Activated T-cell treated with anti-CD3 and anti-CD28 coated beads, Interleukin-2, amount 50 U/mL, for 24 hours (primary cell): Measurements from ENCODE around the gene STARD3.

Experiments used
- DNase-seq: peaks from one replicate; pipeline ENCODE4 v3.0.0-alpha.2; 2020
- H3K27ac Mint-ChIP-seq: 2 replicates; pipeline ENCODE4 v1.8.0; 2020; ENCODE audit warnings: mild to moderate bottlenecking, mixed read lengths
- H3K27me3 Mint-ChIP-seq: 2 replicates; pipeline ENCODE4 v1.8.0; 2020; ENCODE audit warnings: mixed read lengths
- H3K36me3 Mint-ChIP-seq: 2 replicates; pipeline ENCODE4 v1.8.0; 2020; ENCODE audit warnings: low read depth, mixed read lengths
- H3K4me1 Mint-ChIP-seq: 2 replicates; pipeline ENCODE4 v1.8.0; 2020; ENCODE audit warnings: low read depth, mixed read lengths
- H3K4me3 Mint-ChIP-seq: 2 replicates; pipeline ENCODE4 v1.8.0; 2020; ENCODE audit warnings: mild to moderate bottlenecking, moderate library complexity, mixed read lengths
- H3K9me3 Mint-ChIP-seq: 2 replicates; pipeline ENCODE4 v1.8.0; 2020; ENCODE audit warnings: mixed read lengths

The STARD3 gene

GRCh38 chr17:39622380-39623006 is 14.5 kb upstream of the STARD3 start:
- Mint-ChIP-seq H3K27ac (peak overlapping the region; percentile 98), H3K4me3 (peak overlapping the region; percentile 78), H3K36me3 (no peaks in the 10 kb centered on the region), H3K4me1 (peaks cover 38% of the 10 kb centered on the region), H3K27me3 (peaks cover 28% of the 10 kb centered on the region), H3K9me3 (no peaks in the 10 kb centered on the region)
- peak; percentile 65 for DNase-seq

GRCh38 chr17:39623356-39623950 is 13.5 kb upstream of the STARD3 start:
- peaks cover 33% of the 10 kb centered on the region for H3K4me1 Mint-ChIP-seq
- peaks cover 37% of the 10 kb centered on the region for H3K27me3 Mint-ChIP-seq
- peak; percentile 93 for DNase-seq
- no peaks in the 10 kb centered on the region for H3K36me3 Mint-ChIP-seq
- H3K27ac Mint-ChIP-seq: peak overlapping the region; percentile 47
- H3K9me3 Mint-ChIP-seq: no peaks in the 10 kb centered on the region
- H3K4me3 Mint-ChIP-seq: peak overlapping the region; percentile 36

- no peaks in the 10 kb centered on the region for H3K36me3 Mint-ChIP-seq
- H3K4me3 Mint-ChIP-seq: no peak overlapping the region
- H3K4me1 Mint-ChIP-seq: peaks cover 30% of the 10 kb centered on the region
- H3K9me3 Mint-ChIP-seq: no peaks in the 10 kb centered on the region
- H3K27ac Mint-ChIP-seq: no peak overlapping the region
- no peak for DNase-seq
- H3K27me3 Mint-ChIP-seq: peaks cover 41% of the 10 kb centered on the region
These were observed 12.6 kb upstream of the STARD3 start for GRCh38 chr17:39624313-39624712.

GRCh38 chr17:39625198-39625785 is 11.7 kb upstream of the STARD3 start:
- DNase-seq: no peak
- no peaks in the 10 kb centered on the region for H3K36me3 Mint-ChIP-seq
- H3K27ac Mint-ChIP-seq: no peak overlapping the region
- H3K9me3 Mint-ChIP-seq: no peaks in the 10 kb centered on the region
- no peak overlapping the region for H3K4me3 Mint-ChIP-seq
- H3K27me3 Mint-ChIP-seq: peaks cover 42% of the 10 kb centered on the region
- H3K4me1 Mint-ChIP-seq: peaks cover 30% of the 10 kb centered on the region

GRCh38 chr17:39626171-39627046 is 10.5 kb upstream of the STARD3 start, which contains the start of gene PPP1R1B:
Gene PPP1R1B, plus strand, starts transcription at chr17:39626952. Its CDS starts 441 bp downstream, at chr17:39627393.
- Mint-ChIP-seq H3K9me3 (no peaks in the 10 kb centered on the region), H3K27ac (no peak within 1 kb of the TSS), H3K36me3 (no peaks in the 10 kb centered on the region), H3K4me3 (peak within 1 kb of the TSS; percentile 60), H3K4me1 (peaks cover 33% of the 10 kb centered on the region), H3K27me3 (peaks cover 44% of the 10 kb centered on the region)
- no peak for DNase-seq

GRCh38 chr17:39627047-39627711 is 9.8 kb upstream of the STARD3 start:
- Mint-ChIP-seq H3K27me3 (peaks cover 47% of the 10 kb centered on the region), H3K4me3 (peak overlapping the region; percentile 60), H3K27ac (no peak overlapping the region), H3K36me3 (no peaks in the 10 kb centered on the region), H3K9me3 (no peaks in the 10 kb centered on the region), H3K4me1 (peaks cover 28% of the 10 kb centered on the region)
- no peak for DNase-seq

- Mint-ChIP-seq H3K27ac (no peak overlapping the region), H3K9me3 (no peaks in the 10 kb centered on the region), H3K36me3 (no peaks in the 10 kb centered on the region), H3K4me1 (peaks cover 21% of the 10 kb centered on the region), H3K4me3 (no peak overlapping the region), H3K27me3 (peaks cover 47% of the 10 kb centered on the region)
- no peak for DNase-seq
These were observed 9.0 kb upstream of the STARD3 start for GRCh38 chr17:39627712-39628516.

- H3K27me3 Mint-ChIP-seq: peaks cover 47% of the 10 kb centered on the region
- H3K9me3 Mint-ChIP-seq: no peaks in the 10 kb centered on the region
- H3K4me1 Mint-ChIP-seq: peaks cover 12% of the 10 kb centered on the region
- DNase-seq: no peak
- H3K27ac Mint-ChIP-seq: no peak overlapping the region
- no peaks in the 10 kb centered on the region for H3K36me3 Mint-ChIP-seq
- H3K4me3 Mint-ChIP-seq: no peak overlapping the region
These were observed 8.1 kb upstream of the STARD3 start for GRCh38 chr17:39628655-39629493.

- no peaks in the 10 kb centered on the region for H3K9me3 Mint-ChIP-seq
- peaks cover 14% of the 10 kb centered on the region for H3K4me1 Mint-ChIP-seq
- no peak overlapping the region for H3K4me3 Mint-ChIP-seq
- H3K27ac Mint-ChIP-seq: no peak overlapping the region
- no peak for DNase-seq
- peaks cover 46% of the 10 kb centered on the region for H3K27me3 Mint-ChIP-seq
- H3K36me3 Mint-ChIP-seq: no peaks in the 10 kb centered on the region
These were observed 7.5 kb upstream of the STARD3 start for GRCh38 chr17:39629494-39629880.

GRCh38 chr17:39629898-39630297 is 7.0 kb upstream of the STARD3 start:
- H3K27ac Mint-ChIP-seq: no peak overlapping the region
- H3K27me3 Mint-ChIP-seq: peaks cover 42% of the 10 kb centered on the region
- no peak for DNase-seq
- no peaks in the 10 kb centered on the region for H3K36me3 Mint-ChIP-seq
- H3K4me1 Mint-ChIP-seq: peaks cover 16% of the 10 kb centered on the region
- H3K4me3 Mint-ChIP-seq: no peak overlapping the region
- no peaks in the 10 kb centered on the region for H3K9me3 Mint-ChIP-seq

- no peak for DNase-seq
- Mint-ChIP-seq H3K4me3 (no peak overlapping the region), H3K36me3 (no peaks in the 10 kb centered on the region), H3K27me3 (peaks cover 27% of the 10 kb centered on the region), H3K9me3 (no peaks in the 10 kb centered on the region), H3K4me1 (peaks cover 16% of the 10 kb centered on the region), H3K27ac (no peak overlapping the region)
These were observed 5.5 kb upstream of the STARD3 start for GRCh38 chr17:39631403-39631802.

- Mint-ChIP-seq H3K4me1 (peaks cover 15% of the 10 kb centered on the region), H3K27ac (no peak overlapping the region), H3K36me3 (peaks cover 2% of the 10 kb centered on the region), H3K4me3 (no peak overlapping the region), H3K27me3 (peaks cover 21% of the 10 kb centered on the region), H3K9me3 (no peaks in the 10 kb centered on the region)
- no peak for DNase-seq
These were observed 4.6 kb upstream of the STARD3 start for GRCh38 chr17:39632153-39632941.
